ENCODE data around the gene CTIF.

CTIF gene

DNA sequence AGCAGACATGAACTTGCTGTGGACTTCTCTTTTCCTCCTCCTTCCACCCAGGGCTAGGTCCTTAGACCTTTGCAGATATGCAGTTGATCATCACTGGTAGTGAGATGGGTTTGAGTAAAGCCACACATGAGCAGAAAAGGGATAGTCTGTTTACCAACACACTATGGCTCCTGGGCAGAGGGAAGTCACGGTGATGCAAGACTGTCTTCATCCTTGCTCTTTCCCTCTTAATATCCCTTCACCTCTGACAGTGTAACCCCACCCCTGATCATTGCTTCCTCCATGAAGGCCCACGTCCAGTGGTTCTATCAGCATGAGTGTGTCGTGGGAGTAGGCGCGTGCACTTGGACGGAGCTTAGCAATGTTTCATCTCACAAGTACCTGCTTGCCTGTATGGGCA, 223.2 kb downstream of the CTIF start:
- no peak for DNase-seq

DNA sequence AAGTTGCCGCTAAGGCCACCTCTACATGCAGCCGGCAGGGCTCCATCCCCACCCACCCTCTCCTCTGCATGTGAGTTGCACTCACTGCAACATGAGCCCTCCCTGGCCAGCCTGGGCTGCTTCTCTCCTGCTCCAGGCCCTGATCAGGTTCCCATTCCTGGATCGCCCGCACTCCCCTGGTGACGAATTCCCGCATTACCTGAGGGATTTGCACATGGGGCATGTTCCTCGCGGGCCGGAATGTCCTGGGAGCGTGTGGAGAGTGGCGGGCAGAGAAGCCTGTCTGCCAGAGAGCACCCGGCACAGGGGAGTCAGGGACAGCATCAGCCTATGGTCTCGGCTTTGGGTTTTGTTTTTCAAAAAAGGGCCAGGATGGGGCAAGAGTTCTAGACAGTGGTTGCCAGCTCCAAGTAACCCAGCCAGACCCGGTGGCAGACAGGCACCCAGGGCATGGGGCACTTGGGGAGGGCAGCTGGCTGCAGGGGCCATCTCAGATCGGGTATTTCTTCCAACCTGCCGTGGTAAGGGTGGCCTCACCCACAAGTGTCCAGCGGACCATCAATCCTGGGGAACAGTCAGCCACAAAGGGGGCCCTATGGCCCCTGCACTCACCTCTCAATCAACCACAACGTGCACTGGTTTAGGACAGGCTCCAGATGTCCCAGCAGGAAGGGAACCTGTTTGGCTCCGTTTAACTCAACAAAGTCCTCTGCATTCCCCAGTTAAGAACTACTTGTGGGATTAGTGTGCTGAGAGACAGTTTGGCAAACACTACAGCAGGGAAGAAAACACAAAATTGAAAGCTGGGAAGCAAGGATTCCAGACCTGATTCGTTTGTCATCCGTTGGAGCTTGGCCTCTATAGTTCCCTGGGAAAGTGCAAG, 224.2 kb downstream of the CTIF start:
- no peak for DNase-seq

DNA sequence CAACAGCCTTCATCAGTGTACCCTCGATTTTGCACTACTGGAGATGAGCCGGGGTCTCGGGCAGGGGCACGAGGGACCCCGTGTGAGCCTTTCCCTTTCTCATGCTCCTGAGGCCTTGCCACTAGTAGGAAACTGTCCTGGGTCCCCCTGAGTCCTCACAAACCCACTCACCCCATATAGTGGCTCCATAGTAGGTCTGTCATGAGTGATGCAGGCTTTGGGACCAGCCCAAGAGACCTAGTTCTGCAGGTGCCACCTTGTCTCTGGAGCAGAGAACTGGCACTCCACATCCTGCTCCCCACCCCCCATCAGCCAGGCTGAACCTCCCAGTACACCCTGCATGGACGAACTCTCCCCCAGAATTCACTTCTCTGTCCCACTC, 224.9 kb downstream of the CTIF start:
- no peak for DNase-seq

DNA sequence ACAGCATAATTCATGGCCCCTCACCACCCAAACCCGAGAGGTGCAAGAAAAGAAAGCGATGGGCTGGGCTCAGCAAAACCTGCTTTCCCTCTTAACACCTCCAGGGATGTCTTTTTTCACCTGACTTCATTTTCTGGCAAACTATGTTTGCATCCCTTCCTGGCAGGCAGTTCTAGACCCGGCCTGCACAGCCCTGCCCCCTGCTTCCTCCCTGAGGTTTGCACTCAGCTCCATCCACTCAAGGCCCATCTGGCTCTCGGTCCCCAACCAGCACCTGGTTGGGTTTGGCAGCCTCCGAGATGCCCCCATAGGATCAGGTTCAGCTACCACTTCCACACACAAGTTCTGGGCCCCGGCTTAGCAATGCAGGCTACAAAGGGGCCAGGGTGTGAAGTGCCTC, 226.2 kb downstream of the CTIF start:
- DNase-seq = no peak

DNA sequence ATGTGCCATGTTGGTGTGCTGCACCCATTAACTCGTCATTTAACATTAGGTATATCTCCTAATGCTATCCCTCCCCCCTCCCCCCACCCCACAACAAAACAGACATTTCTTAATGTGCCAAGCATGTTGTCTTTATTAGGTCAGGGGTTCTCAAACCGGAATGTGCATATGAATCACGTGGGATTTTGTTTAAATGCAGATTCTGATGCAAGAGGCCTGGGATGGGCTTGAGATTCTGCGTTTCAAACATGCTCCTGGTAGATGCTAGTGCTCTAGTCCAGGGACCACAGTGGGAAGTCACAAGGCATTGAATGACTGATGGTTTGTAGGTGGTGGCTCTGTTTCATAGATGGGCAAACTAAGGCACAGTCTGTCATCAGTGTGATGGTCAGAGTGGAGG, 227.2 kb downstream of the CTIF start:
- no peak for DNase-seq

DNA sequence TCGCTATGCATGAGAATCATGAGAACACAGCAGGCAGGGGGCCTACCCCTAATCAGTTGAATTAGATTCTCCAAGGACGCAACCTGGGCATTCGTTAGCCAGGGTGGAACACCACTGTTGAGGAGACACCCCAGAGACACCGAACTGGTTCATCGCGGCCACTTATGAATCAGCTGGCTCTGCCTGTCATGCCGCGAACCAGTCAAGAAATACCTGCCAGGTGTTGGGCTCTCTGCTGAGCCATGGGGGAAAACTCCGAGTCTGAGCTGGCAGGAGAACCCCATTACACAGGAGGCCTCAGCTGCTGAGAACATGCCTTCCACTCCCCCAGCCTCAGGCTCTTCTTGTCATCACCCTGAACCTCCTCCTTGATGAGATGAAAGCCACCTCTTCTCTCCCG, 227.7 kb downstream of the CTIF start:
- DNase-seq = no peak

DNA sequence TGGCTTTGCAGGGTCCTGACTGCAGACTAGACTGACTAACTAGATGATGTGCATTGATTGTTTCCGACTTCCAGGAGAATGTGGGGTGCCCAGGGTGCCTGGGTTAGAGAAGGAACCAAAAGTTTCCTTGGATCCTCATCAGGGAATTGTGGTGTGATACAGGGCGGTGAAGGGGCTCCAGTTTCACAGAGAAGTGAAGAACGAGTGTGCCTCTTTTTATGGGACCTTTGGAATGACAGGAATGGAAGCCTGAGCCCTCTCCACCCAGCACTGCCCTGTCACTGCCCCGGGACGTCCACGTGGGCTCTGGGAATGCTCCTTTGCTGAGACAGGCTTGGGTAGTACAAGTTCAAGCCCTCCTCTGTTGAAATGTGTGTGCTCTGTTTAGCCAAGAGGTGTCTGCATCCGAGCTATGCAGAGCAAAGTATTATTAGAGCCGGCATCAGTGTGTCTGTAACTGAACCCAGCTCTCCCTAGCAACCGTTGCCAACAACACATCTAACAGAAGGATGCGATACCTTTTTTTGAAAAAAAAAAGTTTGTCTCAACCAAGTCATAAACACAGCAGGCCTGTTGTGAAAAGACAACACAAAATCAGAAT, 228.4 kb downstream of the CTIF start:
- peak in 1 of 2 donors; percentile 28 for DNase-seq

DNA sequence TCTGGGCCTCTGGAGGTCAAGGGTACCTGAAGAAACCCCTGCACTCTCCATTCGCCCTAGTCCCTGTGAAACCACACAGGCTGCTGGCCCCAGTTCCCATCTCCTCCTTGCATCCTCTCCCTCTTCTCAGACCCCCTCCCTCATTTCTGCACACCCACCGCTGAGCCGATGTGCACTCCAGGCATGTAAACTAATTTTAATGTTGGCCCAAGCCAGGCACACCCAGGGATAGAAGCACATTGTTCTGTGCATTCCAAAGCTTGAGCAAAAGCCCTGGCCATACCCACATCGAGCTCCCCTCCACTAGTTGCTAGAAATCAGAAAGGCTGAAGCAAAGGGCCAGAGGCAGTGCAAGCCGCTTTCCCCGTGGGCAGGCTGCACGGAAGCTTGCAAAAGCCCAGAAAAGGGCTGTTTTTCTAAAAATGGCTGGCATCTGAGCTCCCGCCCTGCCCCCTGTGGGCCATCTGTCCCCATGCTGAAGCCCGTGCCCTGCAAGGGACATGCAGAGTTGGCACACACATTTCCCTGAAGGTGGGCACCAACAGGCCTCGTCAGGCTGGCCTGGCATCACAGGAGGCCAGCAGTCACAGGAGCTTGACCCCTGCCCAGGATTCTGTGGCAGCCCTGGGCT, 230.3 kb downstream of the CTIF start:
- DNase-seq = no peak

DNA sequence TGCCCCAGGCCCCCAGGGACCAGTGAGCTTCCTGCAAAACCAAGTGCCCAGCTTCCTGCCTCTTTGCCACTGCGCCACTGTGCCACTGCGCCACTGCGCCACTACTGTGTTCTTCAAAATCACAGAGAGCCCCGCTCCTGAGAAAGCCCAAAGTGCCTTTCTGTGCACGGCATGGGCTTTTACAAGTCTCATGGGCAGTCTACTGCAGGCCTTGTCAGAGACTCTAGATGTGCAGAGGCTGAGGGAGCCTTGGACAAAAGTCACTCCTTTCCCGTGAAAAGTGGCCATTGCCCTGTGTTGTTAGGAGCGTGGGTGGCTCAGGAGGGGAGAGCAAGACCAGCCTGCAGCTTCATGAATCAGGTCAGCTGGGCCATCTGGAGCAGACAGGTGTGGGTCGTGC, 231.4 kb downstream of the CTIF start:
- no peak for DNase-seq

DNA sequence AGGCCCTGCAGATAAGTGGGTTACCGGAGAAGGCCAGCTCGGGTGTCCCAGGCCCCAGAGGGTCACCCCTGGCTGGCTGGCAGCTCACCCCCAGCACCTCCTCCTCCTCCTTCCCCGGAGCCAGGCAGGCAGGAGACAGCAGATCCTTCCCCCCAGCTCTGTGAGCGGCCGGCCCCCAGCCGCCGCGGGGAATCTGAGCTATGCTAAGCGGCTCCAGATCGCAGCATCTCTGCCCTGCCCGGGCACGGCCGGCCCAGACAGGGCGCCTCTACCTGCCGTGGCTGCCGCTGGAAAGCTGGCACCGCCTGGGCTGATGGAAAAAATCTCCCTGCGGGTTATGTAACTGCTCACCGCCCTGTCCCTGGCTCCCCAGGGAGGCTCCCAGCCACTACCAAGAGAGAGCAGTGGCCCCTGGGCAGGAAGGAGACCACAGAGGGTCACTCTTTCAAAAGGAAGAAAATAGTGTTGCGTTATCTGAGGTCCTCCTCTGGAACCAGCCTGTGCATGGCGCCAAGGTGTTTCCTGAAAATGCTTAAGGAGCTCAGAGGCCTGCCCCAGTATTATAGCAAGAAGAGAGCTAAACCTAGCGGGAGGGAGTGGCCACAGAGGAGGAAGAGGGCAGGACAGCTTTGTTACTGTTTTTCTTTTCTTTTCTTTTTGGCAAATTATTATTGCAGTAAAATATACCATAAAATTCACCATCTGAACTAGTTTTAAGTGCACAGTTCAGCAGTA, 233.0 kb downstream of the CTIF start:
- DNase-seq = no peak

DNA sequence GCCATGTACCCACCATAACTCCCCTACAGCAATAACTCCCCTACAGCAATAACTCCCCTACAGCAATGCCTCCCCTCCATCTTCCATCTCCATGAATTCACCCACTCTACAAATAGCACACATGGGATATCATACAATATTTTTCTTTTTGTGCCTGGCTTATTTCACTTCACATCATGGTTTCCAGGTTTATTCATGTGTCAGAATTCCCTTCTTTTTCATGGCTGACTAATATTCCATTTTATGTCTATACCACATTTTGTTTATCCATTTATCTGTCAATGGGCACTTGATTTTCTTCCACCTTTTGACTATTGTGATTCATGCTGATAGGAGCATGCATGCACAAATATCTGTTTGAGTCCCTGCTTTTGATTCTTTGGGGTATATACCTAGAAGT, 233.6 kb downstream of the CTIF start:
- DNase-seq = no peak

DNA sequence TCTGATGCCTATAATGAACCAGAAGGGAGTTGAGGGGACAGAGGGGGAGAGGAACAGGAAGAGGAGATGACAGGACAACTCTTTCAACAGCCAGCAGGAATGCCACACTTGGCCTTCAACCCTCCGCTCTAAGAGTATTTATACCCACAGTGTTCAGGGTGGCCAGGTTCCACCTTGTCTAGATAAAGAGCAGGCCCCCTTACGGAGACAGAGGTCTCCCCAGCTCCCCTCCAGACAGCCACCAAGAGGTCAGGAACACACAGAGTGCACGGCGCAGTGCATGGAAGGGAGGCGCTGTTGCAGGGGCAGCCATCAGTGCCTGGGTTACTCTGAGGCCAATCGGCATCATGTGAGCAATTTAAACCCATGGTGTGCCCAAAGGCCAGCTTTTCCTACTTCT, 235.0 kb downstream of the CTIF start:
- DNase-seq = no peak

DNA sequence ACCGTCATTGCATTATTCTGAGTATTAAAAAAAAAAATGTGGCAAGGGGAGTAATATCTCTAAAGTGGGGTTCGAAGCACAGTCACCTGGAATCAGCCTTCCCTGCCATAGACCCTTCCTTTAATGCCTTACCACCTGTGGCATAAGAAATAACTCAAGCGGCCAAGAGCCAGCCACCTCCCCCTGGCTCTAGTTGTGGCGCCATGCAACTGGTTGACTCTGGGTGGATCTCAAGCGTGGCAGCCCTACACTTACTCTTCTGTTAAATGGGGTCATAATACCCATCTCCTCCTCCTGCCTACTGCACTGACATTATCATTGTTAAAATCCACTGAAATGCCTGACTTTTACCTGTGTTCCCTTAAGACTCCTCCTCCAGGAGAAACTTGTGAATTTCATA, 236.1 kb downstream of the CTIF start:
- DNase-seq = no peak

DNA sequence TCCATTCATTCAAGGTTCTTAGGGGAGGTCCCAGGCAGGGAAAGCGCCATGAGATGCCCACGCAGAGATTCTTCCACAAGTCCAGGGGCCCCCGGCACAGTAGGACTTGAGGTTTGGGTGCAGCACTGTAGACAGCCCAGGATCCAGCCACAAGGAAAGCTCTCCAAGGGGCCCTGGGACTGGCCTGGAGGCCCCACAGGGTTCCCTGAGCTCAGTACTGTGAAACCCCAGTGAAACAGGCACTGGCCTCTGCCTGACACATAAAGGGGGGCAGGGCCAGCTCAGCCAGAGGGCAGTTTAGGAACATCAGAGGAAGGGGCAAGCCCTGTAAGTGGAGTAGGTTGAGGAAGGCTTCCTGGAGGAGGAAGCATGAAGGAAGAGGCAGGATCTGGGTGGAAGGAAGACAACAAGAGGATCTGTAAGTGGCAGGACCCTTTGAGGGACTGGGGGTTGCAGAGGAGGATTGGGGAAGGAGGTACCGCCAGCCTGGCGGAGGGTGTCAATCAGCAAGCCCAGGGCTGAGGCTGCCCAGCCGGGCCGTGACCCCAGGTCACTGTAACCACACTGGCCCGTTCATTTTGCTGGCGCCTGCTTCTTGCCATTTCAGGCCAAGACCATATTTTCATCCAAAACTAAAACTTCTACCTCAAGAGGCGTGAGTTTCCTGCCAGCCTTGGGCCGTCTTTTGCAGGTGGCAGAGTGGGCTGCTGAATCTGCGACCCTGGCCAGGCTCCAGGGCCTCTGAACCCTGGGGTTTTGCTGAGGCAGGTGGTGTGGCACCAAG, 236.7 kb downstream of the CTIF start:
- DNase-seq = no peak

DNA sequence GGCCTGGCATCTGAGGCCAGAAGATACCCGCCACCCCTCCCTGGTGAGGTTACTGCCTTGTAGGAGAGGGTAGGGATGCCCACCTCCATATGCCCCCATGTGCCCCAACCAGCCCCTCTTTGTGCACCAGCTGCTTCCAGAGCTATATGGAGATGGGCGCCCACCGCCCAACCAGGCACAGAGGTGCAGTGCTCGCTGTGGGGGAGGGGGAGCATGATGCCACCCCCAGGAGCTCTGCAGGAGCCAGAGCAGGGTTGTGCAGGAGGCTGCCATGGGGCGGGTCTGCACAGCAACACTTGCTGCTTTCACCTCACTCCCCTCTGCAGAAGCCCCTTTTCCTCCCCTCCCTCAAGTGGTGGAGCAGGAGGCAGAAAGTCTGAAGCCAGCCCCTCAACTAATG, 237.3 kb downstream of the CTIF start:
- no peak for DNase-seq

DNA sequence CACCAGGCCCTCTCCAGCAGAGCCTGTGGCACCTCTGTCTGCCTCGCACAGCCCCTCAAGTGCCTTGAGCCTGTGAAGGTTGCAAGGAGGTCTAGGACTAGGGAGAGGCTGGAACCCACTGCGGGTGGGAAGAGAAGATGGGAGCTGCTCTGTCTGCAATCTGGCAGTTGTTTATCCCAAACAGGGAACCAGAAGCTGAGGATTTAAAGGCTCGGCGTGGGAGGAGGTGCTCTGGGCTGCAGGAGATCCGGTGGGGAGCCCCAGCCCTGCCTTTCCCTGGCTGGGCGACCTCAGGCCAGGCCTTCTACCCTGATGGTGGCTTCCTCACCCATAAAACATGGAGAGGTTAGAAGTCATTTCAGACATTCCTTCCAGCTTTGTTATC, 237.8 kb downstream of the CTIF start:
- DNase-seq = no peak

DNA sequence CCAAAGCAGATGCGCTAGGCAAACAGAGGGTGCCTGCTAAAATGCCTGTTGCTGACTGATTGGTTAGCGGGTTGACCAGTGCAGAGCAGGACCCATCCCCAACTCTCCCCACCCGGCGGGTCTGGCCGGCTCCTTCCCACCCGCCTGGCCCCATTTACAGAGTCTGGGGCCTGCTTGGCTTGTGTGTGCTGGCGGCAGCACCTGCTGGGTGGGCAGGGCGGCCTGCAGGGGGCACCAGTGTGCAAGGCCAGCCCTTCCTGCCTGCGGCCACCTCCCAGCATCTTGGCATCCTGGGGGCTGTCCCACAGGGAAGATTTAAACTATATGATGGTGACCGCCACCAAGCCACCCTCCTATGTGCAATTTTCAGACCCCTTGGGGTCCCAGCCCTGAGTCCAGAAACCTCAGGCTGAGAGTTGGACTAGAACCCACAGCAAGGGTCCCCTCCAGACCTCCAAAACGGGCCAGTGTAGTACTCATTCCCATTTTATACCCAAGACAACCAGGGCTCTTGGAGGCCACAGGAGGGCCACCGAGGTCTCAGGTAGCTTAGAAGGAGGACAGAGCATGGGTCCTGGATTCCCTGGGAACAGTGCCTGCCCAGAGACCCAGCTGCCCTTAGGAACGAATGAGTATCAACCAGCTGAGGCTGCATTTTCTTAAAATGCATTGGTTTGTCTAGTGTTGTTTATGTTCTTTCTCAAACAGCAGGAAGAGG, 238.4 kb downstream of the CTIF start:
- peak; percentile 71 to 72 for DNase-seq

DNA sequence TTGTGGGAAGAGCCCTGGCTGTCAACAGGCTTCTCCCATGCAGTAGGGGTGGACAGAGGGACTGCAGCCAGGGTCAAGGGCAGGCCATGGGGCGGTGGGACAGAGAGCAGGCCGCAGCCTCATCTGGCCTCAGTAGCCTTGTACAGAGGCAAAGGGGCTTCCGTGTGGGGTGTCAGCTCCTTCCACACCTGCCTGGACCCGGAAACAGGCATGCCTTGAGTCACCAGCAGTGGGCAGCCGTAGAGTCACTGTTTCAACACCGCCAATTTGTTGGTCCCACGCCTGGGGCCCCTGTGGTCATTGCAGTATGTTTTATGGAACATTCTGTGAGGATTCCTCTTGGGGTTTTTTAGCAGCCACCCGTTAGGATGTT, 238.9 kb downstream of the CTIF start:
- DNase-seq = no peak

DNA sequence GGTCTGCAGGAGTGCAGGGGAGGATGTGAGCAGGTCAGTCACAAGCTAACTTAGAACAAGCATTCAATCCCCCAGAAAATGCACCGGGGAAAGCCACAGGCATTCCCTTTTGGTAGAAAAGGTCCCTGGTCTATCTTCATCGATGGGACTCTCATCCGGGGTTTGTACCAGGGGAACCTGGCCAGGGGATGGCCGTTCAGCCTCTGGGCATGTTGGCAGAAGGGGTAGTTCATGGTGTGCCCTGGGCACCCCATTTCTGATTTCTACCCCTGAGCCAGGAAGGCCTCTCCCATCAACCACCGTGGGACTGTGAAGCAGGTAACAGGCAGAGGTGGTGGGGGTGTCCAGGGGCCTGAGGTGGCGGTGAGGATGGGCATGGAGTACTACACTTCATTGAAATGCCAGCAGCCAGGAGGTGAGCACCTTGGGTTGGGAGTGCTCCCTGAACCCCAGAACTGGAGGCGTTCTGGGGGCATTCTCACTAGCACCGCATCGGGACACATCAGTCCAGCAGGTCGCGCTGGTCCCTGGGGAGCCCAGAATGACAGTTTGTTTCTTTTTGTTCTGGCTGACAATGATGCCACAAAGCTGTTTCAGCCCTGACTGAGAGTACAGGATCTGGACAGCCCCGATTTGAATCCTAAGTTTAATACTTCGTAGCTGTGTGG, 239.6 kb downstream of the CTIF start:
- no peak for DNase-seq

DNA sequence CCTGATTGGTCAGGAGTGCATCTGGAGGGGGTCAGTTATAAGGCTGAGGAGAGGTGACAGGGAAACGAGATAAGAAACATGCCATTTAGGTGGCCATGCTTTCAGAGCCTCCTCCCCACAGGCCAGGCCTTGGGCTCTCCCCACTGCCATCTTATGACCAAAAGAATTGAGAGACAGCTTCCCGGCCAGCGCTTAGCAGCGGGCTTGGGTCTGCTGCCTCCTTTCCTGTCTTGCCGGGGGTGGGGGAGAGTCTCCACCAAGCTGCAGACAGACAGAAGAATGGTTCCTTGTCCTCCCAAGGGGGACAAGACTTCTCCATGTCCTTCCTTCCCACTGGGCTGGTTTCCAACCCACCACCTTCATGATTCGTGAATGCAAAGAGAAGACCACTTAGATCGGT, 240.6 kb downstream of the CTIF start:
- no peak for DNase-seq

DNA sequence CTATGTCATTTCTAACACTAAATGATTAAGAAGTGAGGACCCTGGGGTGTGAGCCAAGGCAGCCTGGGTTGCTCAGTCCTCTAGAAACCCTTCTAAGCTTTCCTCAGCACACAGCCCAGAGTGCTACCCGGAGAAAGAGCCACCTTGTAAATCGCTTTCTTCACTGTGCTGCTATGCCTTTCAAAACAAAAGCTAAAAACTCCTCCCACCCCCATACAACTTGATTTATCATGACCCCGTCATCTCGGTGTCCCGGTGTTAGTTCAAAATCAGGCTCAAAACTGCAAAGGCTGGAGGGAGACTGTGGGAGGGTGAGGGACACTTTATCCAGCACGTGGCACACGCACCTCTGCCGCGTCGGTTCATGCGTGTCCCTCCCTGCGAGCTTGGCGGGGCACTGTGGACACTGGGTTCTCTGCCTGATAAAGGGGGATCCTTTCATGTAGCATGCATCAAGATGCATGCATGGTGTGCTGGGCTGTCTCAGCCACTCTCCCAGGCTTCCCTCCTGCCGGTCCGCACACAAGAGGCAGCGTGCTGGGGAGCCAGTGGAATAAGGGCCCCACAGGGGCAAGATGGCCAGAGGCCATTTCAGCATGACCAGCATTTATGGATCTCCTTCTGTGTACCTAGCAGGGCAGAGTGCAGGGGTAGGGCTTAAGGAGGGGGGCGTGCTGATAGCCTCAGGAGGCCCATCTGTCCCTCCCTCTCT, 241.5 kb downstream of the CTIF start:
- DNase-seq = no peak

All from CD4-positive, alpha-beta T cell treated with Interleukin-1 beta for 1 hour (primary cell).